DMS153 treated with DMSO at 0.1 percent for 48 hours (cell line): Measurements from ENCODE around the gene CSTPP1.

Source experiments
- DNase-seq: peaks from one replicate; lab custom pipeline; 2025; ENCODE audit not compliant: unreplicated experiment; lab: John Stamatoyannopoulos, UW

Gene CSTPP1

DNA sequence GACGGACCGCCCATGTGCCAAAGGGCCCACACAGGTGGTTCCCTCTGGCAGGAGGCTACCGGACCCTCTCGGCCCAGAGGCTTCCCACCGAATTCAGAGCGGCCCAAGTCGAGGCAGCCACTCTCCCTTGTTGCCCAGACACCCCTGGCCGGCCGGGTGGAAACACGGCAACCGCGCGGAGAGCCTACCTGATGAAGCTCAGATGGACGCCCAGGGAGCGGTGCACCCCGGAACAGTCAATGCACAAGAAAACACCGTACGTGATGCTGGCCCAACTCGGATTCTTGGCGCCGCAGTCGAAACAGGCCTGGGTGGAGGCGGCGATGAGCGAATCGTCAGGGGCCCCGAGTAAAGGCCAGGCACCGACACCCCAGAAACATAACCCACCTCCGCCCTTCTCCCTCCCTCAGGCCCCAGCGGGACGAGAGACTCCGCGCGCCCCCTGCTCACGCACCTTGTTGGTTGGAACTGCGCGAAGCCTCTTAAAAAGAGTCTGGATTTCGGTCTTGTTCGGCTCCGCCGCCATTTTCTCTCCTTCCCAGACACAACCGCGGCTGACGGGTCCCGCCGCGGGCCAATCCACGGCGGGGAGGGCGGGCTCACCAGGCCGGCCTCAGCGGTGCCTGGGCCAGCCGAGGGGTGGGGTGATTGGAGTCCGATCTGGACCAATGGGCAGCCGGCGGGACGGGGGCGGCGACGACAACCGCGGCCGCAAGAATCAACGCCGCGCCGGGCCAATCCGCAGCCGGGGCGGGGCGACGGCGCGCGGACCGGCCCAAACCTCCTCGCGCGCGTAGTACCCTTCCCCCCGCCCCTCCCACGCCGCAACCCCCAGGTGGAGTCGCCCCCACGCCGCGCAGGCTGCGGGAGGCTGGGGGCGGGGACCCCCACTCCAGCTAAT, 240.0 kb downstream of the CSTPP1 start, which contains the start of gene ARFGAP2:
ARFGAP2 (minus strand) TSS at position 552 of the 901 bp plus-strand sequence; CDS start at position 526, 26 bp downstream.
- peak; percentile 78 for DNase-seq

- peak; percentile 61 for DNase-seq
Measured at GRCh38 chr11:47177229-47177845, 240.8 kb downstream of the CSTPP1 start.

DNA sequence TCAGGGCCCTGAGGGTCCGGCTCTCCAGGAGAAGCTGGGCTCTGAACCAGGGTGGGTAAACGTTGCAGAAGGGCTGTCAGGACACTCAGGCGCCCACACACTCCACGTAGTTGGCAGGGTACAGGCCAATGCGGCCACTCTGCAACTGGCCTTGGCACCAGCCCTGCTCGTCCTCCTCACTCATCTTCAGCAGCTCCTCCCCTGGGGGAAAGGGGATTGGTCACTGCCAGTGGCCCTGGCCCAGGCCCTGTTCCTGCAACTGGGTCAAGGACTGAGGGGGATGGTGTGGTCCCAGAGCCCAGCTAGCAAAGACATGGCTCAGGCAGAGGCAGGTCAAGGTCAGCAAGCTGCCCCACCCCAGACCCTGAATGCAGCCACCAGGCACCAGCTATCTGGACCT, 241.3 kb downstream of the CSTPP1 start:
- DNase-seq = no peak

- no peak for DNase-seq
Measured at GRCh38 chr11:47178316-47178715, 241.8 kb downstream of the CSTPP1 start.

DNA sequence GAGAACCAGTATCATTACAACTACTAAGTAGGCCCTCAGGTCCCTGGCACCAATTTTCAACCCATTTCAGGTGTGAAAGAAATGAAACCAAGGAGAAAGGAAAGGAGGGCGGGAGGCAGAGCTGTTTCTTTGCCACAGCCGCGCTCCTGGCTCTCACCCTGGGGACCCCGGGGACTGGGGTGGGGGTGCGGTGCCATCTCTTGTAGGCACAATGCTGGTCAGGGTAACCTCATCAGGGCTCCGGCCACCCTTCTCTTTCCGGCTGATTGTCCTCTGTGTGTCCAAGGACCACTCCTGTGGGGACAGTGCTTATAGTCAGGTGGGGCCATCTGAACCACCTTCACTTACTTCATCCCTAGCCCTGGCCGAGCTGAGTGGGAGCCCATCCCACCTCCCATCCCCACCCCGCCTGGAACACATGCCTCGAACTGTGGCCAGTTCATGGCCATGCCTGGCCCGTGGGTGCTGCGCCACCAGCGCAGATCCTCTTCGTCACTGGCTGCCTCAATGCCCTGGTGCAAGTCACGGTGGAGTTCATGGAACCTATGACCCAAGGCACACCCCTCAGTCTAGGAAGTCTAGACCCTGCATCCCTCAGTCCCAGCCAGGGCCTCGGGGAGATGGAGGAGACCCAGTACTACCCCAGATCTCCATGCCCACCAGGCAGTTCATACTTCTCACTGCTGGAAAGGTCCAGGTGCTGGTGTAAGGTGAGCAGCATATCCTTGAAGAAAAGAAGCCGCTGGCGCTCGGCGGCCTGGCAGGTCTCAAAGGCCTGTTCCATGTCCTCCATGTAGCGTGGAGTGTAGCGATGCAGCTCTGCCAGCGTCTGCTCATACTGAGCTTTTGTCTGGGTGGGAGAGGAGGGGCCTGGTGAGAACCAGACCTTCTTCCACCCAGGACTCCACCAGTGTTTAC, 242.4 kb downstream of the CSTPP1 start:
- no peak for DNase-seq

- DNase-seq = peak; percentile 41
Measured at GRCh38 chr11:47179655-47179991, 243.1 kb downstream of the CSTPP1 start.

GRCh38 chr11:47180006-47180787, 243.6 kb downstream of the CSTPP1 start:
- no peak for DNase-seq

- no peak for DNase-seq
Measured at GRCh38 chr11:47181271-47181670, 244.7 kb downstream of the CSTPP1 start.

DNA sequence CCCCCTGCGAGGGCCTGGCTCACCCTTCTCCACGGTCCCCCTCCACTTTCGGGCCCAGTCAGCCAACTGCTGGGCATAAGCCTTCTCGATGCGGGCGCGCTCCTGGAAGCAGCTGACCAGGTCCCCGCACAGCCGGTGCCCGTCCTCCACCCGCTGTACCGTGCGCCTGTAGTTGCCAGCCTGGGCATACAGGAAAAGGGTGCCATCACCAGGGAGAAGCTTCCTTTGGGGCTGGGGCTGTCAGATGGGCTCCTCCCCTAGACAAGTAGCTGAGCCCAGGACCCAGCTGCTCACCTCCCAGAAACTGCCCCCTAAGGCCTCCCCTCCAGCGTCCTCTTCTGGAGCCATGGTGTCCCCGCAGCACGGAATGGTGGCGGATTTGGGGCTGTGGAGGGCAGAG, 245.8 kb downstream of the CSTPP1 start:
- no peak for DNase-seq

DNA sequence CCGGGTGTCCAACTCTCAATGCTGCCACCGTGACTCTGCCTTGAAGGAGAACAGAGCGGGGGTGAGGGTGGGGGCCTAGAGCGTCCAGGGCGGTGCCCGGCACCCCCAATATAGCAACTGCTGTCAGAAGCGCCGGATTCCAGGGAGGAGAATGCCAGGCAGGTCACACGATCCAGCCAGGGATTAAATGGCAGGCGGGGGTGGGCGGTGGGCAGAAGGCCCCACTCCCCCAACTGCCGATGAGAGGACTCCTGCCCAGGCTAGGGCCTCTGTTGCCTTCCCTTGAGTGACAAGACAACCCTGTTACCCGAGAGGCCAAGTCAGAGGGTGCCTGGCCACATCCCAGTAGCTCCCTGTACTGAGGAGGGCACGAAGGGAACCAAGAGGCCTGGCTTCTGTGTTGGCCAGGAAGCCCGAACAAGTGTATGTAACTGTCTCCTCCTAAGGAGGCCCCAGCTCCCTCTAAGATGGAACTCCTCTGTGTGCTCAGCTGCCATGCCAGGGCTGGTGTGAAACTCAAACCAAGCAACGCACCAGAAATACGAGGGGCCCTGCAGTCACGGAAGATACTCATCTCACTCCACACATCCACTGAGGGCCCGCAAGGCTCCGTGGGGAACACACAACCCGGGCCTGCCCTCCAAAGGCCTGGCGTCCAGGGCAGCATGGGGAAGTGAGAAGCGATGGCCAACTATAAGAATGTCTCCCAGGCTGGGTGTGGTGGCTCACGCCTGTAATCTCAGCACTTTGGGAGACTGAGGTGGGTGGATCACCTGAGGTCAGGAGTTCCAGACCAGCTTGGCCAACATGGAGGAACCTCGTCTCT, 246.7 kb downstream of the CSTPP1 start:
- no peak for DNase-seq

DNA sequence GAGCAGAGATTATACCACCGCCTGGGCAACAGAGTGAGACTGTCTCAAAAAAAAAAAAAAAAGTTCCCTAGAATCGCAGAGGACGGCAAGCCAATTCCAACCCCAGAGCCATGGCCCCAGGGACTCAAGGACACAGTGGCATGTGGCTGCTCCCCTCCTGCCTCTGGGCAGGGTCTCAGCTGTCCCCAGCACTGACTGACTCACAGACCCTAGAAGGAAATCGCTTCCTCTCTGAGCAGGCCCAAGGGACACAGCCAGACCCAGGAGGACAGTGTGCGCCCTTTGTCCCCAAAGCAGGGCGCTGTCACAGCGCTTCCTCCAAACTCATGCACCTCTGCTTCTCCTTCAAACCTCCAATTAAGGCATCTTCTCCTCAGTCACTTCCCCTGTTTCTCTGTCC, 247.4 kb downstream of the CSTPP1 start:
- DNase-seq = no peak

DNA sequence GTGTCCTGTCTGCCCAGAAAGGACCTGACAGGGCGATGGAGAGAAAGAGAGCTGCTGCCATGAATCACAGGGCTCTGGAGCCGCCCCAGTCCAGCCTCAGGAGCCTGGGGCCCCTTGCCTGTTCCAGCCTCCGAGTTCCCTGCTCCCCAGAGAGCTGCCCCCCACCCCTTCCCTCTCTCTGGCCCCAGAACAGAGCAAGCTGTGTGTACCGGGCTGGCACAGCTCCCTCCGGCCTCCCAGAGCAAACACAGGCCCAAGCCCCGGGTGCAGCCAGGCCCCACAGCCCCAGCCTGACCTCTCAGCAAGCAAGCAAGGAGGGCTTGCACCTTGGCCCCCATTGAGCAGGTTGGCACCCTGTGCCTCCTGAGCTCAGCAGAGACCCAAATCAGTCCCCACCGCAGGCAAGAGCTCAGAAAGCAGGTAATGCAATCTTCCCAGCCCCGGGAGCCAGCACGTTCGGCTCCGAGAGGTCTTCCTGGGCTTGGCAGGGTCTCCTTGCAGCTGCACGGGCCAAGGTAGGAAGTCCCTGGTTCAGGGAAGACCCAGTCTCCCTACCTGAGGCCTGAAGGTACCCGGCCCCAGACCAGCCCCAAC, 248.2 kb downstream of the CSTPP1 start:
- no peak for DNase-seq

DNA sequence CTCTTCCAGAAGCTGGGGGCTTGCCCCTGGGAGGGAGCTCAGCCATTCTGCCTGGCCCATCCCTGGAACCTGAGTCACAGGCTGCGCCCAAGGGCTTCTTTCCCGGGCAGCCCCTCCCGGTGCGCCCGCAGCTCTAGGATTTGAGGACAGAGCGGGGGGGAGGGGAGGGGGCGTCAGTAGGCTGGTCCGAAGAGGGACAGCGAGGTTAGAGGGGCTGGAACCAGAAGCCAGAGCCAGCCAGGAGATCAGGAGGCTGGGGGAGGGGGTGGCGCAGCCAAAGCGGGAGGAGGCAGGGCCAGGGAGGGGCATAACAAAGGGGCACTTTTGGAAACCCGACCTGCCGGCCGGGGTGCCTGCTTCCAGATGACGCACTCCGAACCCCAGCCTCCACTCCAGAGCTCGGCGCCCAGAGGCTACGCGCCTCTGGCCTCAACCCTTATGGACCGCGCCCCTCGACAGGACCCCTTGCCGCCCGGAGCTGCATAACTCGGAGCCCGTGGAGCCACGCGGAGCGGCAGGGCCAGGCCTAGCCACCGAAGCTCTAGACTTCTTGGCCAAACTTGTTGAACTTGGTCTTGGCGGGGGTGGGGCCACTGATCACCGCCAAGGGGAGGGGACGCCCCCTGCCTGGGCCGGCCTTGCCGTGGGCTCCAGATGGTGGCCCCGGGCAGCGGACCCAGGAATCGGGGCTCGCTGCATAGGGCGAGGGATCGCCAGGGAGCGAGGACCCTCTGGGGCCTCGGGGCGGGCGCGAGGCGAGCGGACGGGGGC, 248.9 kb downstream of the CSTPP1 start:
- no peak for DNase-seq

GRCh38 chr11:47186076-47186699, 249.6 kb downstream of the CSTPP1 start, which contains the start of gene PACSIN3:
Gene PACSIN3, minus strand, starts transcription at chr11:47186434. Its CDS starts 3,707 bp downstream, at chr11:47182727.
- DNase-seq = no peak

GRCh38 chr11:47186700-47187695, 250.4 kb downstream of the CSTPP1 start:
- DNase-seq = no peak

- DNase-seq = no peak
Measured at GRCh38 chr11:47187723-47188122, 251.2 kb downstream of the CSTPP1 start.

GRCh38 chr11:47188259-47188658, 251.7 kb downstream of the CSTPP1 start:
- no peak for DNase-seq
